Hepatocyte (in vitro differentiated cells): ENCODE measurements around the gene FBXW10.
"Not testable (repeated sequence)": the region's sequence is repeated elsewhere in the genome, so short reads cannot be mapped to it uniquely, and the experiment has no call there.

Source experiments
- EZH2phosphoT487 ChIP-seq: fragments of 200-600 bp; sonication (generic); IDR thresholded peaks from one replicate; pipeline ENCODE4 v1.6.1; 2018; ENCODE audit warnings: antibody characterized with exemption, mild to moderate bottlenecking, low read depth, moderate library complexity; ENCODE audit not compliant: unreplicated experiment, severe bottlenecking
- TF ChIP-seq, protein P1 (sequence below): fragments of 200-600 bp; sonication (generic); IDR thresholded peaks from 2 replicates; pipeline ENCODE4 v1.5.1; 2016; ENCODE audit warnings: antibody characterized with exemption, mild to moderate bottlenecking; ENCODE audit not compliant: poor library complexity

DNA sequence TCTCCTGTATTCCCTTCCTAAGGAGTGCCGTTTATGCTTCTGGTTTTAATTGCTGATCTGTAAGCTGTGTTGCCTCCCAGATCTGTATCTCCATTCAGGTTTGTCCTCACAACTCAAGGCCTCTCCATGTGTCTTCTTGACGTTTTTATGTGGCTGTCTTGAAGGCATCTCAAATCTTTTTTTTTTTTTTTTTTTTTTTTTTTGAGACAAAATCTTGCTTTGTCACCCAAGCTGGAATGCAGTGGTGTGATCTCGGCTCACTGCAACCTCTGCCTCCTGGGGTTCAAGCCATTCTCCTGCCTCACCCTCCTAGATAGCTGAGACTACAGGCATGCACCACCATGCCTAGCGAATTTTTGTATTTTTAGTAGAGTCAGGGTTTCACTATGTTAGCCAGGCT lies 51.0 kb downstream of the FBXW10 start:
- TF ChIP-seq, protein P1, sequence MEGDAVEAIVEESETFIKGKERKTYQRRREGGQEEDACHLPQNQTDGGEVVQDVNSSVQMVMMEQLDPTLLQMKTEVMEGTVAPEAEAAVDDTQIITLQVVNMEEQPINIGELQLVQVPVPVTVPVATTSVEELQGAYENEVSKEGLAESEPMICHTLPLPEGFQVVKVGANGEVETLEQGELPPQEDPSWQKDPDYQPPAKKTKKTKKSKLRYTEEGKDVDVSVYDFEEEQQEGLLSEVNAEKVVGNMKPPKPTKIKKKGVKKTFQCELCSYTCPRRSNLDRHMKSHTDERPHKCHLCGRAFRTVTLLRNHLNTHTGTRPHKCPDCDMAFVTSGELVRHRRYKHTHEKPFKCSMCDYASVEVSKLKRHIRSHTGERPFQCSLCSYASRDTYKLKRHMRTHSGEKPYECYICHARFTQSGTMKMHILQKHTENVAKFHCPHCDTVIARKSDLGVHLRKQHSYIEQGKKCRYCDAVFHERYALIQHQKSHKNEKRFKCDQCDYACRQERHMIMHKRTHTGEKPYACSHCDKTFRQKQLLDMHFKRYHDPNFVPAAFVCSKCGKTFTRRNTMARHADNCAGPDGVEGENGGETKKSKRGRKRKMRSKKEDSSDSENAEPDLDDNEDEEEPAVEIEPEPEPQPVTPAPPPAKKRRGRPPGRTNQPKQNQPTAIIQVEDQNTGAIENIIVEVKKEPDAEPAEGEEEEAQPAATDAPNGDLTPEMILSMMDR = not testable (repeated sequence)
- TF ChIP-seq EZH2phosphoT487 = not testable (repeated sequence)
